Liver (tissue), 9 donors: ENCODE results near the gene UGT1A7. TPM values are rescaled to one million over a fixed set of nuclear protein-coding genes. Genes with fewer than 3 reads are reported as not detected.

Experiments used
- DNase-seq: peaks from one replicate; pipeline ENCODE4 v3.0.0-alpha.2; 2017; ENCODE audit warnings: low spot score
- H3K27ac ChIP-seq, 2 donors: one replicate each; pipeline ENCODE4 v1.7.0; 2013; ENCODE audit warnings: inconsistent platforms in 2 of 2, low read length in 2 of 2, control low read depth in 1 of 2, low read depth in 1 of 2, mild to moderate bottlenecking in 1 of 2
- H3K27me3 ChIP-seq, 4 donors: one replicate each; pipeline versions ENCODE4 v1.6.1 to v1.7.0; 2013; ENCODE audit warnings: low read length in 3 of 4, inconsistent platforms in 1 of 4, mild to moderate bottlenecking in 1 of 4, moderate library complexity in 1 of 4; ENCODE audit not compliant: control insufficient read depth in 4 of 4, insufficient read depth in 4 of 4
- H3K36me3 ChIP-seq, 4 donors: one replicate each; pipeline versions ENCODE4 v1.6.1 to v1.7.0; 2013; ENCODE audit warnings: low read length in 3 of 4, mild to moderate bottlenecking in 3 of 4, low read depth in 1 of 4, moderate library complexity in 1 of 4; ENCODE audit not compliant: control insufficient read depth in 4 of 4, insufficient read depth in 3 of 4
- H3K4me1 ChIP-seq, 4 donors: one replicate each; pipeline versions ENCODE4 v1.6.1 to v1.7.0; 2013; ENCODE audit warnings: low read length in 3 of 4, mild to moderate bottlenecking in 3 of 4, moderate library complexity in 1 of 4; ENCODE audit not compliant: control insufficient read depth in 4 of 4, insufficient read depth in 4 of 4
- H3K4me3 ChIP-seq, 3 donors: one replicate each; pipeline versions ENCODE4 v1.6.1 to v1.7.0; 2013; ENCODE audit warnings: low read length in 3 of 3, control low read depth in 1 of 3, low read depth in 1 of 3, mild to moderate bottlenecking in 1 of 3
- H3K9ac ChIP-seq, 2 donors: one replicate each; pipeline ENCODE4 v1.7.0; 2013; ENCODE audit warnings: low read length in 2 of 2, mild to moderate bottlenecking in 2 of 2, moderate library complexity in 2 of 2, control low read depth in 1 of 2, low read depth in 1 of 2
- H3K9me3 ChIP-seq, 4 donors: one replicate each; pipeline versions ENCODE4 v1.6.1 to v1.7.0; 2013; ENCODE audit warnings: low read length in 3 of 4; ENCODE audit not compliant: control insufficient read depth in 4 of 4
- EGR1 ChIP-seq, 2 donors: IDR thresholded peaks; 2 replicates each; pipeline ENCODE4 v1.6.1; 2016 to 2018; ENCODE audit warnings: antibody characterized with exemption in 2 of 2, low read depth in 2 of 2
- FOXA1 ChIP-seq: IDR thresholded peaks from 2 replicates; pipeline ENCODE4 v1.6.1; 2016; ENCODE audit warnings: antibody characterized with exemption
- FOXA2 ChIP-seq: IDR thresholded peaks from 2 replicates; pipeline ENCODE4 v1.6.1; 2016; ENCODE audit warnings: antibody characterized with exemption
- GABPA ChIP-seq, 2 donors: IDR thresholded peaks in 1 of 2; conservative IDR thresholded peaks in 1 of 2; 2 replicates each; pipeline ENCODE4 v1.6.1; 2016; ENCODE audit warnings: antibody characterized with exemption in 2 of 2, mild to moderate bottlenecking in 1 of 2, moderate library complexity in 1 of 2
- HNF4A ChIP-seq, 2 donors: conservative IDR thresholded peaks; 2 replicates each; pipeline ENCODE4 v1.6.1; 2016; ENCODE audit warnings: antibody characterized with exemption in 2 of 2, mild to moderate bottlenecking in 2 of 2
- HNF4G ChIP-seq: IDR thresholded peaks from 2 replicates; pipeline ENCODE4 v1.6.1; 2016; ENCODE audit warnings: antibody characterized with exemption
- JUND ChIP-seq, 2 donors: IDR thresholded peaks; 2 replicates each; pipeline ENCODE4 v1.6.1; 2016; ENCODE audit warnings: antibody characterized with exemption in 2 of 2
- NR2F2 ChIP-seq: IDR thresholded peaks from 2 replicates; pipeline ENCODE4 v1.6.1; 2016; ENCODE audit warnings: antibody characterized with exemption
- RAD21 ChIP-seq, 2 donors: IDR thresholded peaks; 2 replicates each; pipeline ENCODE4 v1.6.1; 2016; ENCODE audit warnings: antibody characterized with exemption in 2 of 2, mild to moderate bottlenecking in 2 of 2
- RXRA ChIP-seq, 2 donors: IDR thresholded peaks; 2 replicates each; pipeline ENCODE4 v1.6.1; 2017 to 2018; ENCODE audit warnings: antibody characterized with exemption in 2 of 2, mild to moderate bottlenecking in 1 of 2
- SP1 ChIP-seq: IDR thresholded peaks from 2 replicates; pipeline ENCODE4 v1.6.1; 2018; ENCODE audit warnings: antibody characterized with exemption, mild to moderate bottlenecking
- TAF1 ChIP-seq: conservative IDR thresholded peaks from 2 replicates; pipeline ENCODE4 v1.6.1; 2016; ENCODE audit warnings: antibody characterized with exemption, mild to moderate bottlenecking
- YY1 ChIP-seq: IDR thresholded peaks from 2 replicates; pipeline ENCODE4 v1.6.1; 2016; ENCODE audit warnings: antibody characterized with exemption, mild to moderate bottlenecking
- WGBS: extraction: QIAGEN DNeasy Blood & Tissue Kit; methylation state at CpG from one replicate; pipeline ENCODE4 v1.1.7; 2013; 5-methylcytosine and 5-hydroxymethylcytosine counted together
- polyA plus RNA-seq, 2 donors: library from polyadenylated mRNA; stranded (reverse) in 1 of 2; unstranded in 1 of 2; fragments of 200-250 nt in 1 of 2; fragments of >200 nt in 1 of 2; fragmentation: Nextera tagmentation in 1 of 2; extraction: Ambion mirVana in 1 of 2; gene quantifications; one replicate each; pipeline versions ENCODE4 v1.2.1 to v1.2.3, GENCODE V29; 2013 to 2015
- total RNA-seq, 2 donors: library from RNA; depleted of rRNA; stranded (reverse); fragments of >200 nt; gene quantifications; one replicate each; pipeline ENCODE4 v1.2.3, GENCODE V29; 2014
- TF ChIP-seq, protein P1 (sequence below): fragments of 150-350 bp; IDR thresholded peaks from 2 replicates; pipeline ENCODE4 v1.5.1; 2017; ENCODE audit warnings: improper control_type of control experiment, low read depth, low read length; ENCODE audit not compliant: missing input control
- TF ChIP-seq, protein P2 (sequence below): IDR thresholded peaks from 2 replicates; pipeline ENCODE4 v1.6.1; 2016; ENCODE audit warnings: antibody characterized with exemption, mild to moderate bottlenecking
- TF ChIP-seq, protein P3 (sequence below): IDR thresholded peaks from 2 replicates; pipeline ENCODE4 v1.6.1; 2016; ENCODE audit warnings: antibody characterized with exemption
- TF ChIP-seq, protein P4 (sequence below): IDR thresholded peaks from 2 replicates; pipeline ENCODE4 v1.6.1; 2016; ENCODE audit warnings: antibody characterized with exemption
- TF ChIP-seq, protein P5 (sequence below): IDR thresholded peaks from 2 replicates; pipeline ENCODE4 v1.6.1; 2016; ENCODE audit warnings: antibody characterized with exemption
- donor health status: healthy.
- donor health status: healthy.
- donor health status: healthy.
- donor health status: healthy.
- donor health status: healthy.

Gene UGT1A7
- total and polyA plus RNA-seq, 4 donors: 0.02 to 2.2 (median 0.38) TPM; not detected in 1

DNA sequence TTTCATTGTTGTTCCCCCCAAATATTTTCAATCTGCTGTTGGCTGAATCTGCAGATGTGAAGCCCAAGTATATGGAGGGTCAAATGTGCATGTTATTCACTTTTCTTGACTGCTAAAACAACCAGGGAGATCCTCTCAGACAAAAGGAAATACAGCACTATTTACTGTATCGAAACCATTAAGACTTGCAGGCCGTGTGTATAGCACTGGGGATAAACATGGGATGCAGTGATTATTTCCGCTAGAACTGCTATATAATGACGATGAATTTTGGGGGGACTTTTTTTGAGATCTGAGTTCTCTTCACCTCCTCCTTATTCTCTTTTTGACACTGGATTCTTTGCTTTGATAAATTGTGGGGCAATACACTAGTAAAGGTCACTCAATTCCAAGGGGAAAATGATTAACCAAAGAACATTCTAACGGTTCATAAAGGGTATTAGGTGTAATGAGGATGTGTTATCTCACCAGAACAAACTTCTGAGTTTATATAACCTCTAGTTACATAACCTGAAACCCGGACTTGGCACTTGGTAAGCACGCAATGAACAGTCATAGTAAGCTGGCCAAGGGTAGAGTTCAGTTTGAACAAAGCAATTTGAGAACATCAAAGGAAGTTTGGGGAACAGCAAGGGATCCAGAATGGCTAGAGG is 74.9 kb downstream of the UGT1A7 start:
- peak; percentile 50 to 62 for TF ChIP-seq RAD21 (IDR thresholded peaks at IDR 0.05)
- TF ChIP-seq, protein P1, sequence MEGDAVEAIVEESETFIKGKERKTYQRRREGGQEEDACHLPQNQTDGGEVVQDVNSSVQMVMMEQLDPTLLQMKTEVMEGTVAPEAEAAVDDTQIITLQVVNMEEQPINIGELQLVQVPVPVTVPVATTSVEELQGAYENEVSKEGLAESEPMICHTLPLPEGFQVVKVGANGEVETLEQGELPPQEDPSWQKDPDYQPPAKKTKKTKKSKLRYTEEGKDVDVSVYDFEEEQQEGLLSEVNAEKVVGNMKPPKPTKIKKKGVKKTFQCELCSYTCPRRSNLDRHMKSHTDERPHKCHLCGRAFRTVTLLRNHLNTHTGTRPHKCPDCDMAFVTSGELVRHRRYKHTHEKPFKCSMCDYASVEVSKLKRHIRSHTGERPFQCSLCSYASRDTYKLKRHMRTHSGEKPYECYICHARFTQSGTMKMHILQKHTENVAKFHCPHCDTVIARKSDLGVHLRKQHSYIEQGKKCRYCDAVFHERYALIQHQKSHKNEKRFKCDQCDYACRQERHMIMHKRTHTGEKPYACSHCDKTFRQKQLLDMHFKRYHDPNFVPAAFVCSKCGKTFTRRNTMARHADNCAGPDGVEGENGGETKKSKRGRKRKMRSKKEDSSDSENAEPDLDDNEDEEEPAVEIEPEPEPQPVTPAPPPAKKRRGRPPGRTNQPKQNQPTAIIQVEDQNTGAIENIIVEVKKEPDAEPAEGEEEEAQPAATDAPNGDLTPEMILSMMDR: no peak
- TF ChIP-seq, protein P2, sequence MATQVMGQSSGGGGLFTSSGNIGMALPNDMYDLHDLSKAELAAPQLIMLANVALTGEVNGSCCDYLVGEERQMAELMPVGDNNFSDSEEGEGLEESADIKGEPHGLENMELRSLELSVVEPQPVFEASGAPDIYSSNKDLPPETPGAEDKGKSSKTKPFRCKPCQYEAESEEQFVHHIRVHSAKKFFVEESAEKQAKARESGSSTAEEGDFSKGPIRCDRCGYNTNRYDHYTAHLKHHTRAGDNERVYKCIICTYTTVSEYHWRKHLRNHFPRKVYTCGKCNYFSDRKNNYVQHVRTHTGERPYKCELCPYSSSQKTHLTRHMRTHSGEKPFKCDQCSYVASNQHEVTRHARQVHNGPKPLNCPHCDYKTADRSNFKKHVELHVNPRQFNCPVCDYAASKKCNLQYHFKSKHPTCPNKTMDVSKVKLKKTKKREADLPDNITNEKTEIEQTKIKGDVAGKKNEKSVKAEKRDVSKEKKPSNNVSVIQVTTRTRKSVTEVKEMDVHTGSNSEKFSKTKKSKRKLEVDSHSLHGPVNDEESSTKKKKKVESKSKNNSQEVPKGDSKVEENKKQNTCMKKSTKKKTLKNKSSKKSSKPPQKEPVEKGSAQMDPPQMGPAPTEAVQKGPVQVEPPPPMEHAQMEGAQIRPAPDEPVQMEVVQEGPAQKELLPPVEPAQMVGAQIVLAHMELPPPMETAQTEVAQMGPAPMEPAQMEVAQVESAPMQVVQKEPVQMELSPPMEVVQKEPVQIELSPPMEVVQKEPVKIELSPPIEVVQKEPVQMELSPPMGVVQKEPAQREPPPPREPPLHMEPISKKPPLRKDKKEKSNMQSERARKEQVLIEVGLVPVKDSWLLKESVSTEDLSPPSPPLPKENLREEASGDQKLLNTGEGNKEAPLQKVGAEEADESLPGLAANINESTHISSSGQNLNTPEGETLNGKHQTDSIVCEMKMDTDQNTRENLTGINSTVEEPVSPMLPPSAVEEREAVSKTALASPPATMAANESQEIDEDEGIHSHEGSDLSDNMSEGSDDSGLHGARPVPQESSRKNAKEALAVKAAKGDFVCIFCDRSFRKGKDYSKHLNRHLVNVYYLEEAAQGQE: peak; percentile 62
- TF ChIP-seq HNF4A (conservative IDR thresholded peaks at IDR 0.05): peak; percentile 96 to 98
- no peak for TF ChIP-seq GABPA (IDR thresholded peaks at IDR 0.05 in 1 of 2, conservative IDR thresholded peaks at IDR 0.05 in 1 of 2)
- TF ChIP-seq NR2F2: peak; percentile 77
- TF ChIP-seq, protein P3, sequence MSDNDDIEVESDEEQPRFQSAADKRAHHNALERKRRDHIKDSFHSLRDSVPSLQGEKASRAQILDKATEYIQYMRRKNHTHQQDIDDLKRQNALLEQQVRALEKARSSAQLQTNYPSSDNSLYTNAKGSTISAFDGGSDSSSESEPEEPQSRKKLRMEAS: peak; percentile 50
- TF ChIP-seq YY1: peak; percentile 74
- TF ChIP-seq FOXA1: peak; percentile 89
- peak; percentile 49 for TF ChIP-seq TAF1
- TF ChIP-seq, protein P4, sequence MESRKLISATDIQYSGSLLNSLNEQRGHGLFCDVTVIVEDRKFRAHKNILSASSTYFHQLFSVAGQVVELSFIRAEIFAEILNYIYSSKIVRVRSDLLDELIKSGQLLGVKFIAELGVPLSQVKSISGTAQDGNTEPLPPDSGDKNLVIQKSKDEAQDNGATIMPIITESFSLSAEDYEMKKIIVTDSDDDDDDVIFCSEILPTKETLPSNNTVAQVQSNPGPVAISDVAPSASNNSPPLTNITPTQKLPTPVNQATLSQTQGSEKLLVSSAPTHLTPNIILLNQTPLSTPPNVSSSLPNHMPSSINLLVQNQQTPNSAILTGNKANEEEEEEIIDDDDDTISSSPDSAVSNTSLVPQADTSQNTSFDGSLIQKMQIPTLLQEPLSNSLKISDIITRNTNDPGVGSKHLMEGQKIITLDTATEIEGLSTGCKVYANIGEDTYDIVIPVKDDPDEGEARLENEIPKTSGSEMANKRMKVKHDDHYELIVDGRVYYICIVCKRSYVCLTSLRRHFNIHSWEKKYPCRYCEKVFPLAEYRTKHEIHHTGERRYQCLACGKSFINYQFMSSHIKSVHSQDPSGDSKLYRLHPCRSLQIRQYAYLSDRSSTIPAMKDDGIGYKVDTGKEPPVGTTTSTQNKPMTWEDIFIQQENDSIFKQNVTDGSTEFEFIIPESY: peak; percentile 93
- TF ChIP-seq RXRA (IDR thresholded peaks at IDR 0.05): peak; percentile 99 to 100
- peak; percentile 100 for TF ChIP-seq SP1
- TF ChIP-seq, protein P5, sequence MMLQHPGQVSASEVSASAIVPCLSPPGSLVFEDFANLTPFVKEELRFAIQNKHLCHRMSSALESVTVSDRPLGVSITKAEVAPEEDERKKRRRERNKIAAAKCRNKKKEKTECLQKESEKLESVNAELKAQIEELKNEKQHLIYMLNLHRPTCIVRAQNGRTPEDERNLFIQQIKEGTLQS: peak; percentile 81
- TF ChIP-seq HNF4G: peak; percentile 95
- TF ChIP-seq JUND (IDR thresholded peaks at IDR 0.05): peak; percentile 83 to 94
- no peak for TF ChIP-seq EGR1 (IDR thresholded peaks at IDR 0.05; ENCODE audit: low read depth in 2 of 2)
- TF ChIP-seq FOXA2: peak; percentile 84
- Histone ChIP-seq H3K9ac (peak overlapping the region in 1 of 2 donors; percentile 63), H3K9me3 (no peaks in the 10 kb centered on the region), H3K36me3 (no peaks in the 10 kb centered on the region), H3K27ac (peak overlapping the region; percentile 69 to 72), H3K4me1 (peaks cover 12 to 58% (median 31%) of the 10 kb centered on the region in 4 donors), H3K27me3 (no peaks in the 10 kb centered on the region), H3K4me3 (no peak overlapping the region)
- no peak for DNase-seq
- WGBS: 24% methylated on average over 7 of the region's 7 CpGs
